SH-SY5Y (cell line): Measurements from ENCODE around the gene GALC.

ENCODE experiments used
- GATA2 ChIP-seq: IDR thresholded peaks from 2 replicates; pipeline ENCODE4 v1.6.1; 2011; ENCODE audit warnings: mild to moderate bottlenecking, low read depth, low read length
- GATA3 ChIP-seq: IDR thresholded peaks from 2 replicates; pipeline ENCODE4 v1.6.1; 2011; ENCODE audit warnings: low read depth, mild to moderate bottlenecking, low read length, moderate library complexity

DNA sequence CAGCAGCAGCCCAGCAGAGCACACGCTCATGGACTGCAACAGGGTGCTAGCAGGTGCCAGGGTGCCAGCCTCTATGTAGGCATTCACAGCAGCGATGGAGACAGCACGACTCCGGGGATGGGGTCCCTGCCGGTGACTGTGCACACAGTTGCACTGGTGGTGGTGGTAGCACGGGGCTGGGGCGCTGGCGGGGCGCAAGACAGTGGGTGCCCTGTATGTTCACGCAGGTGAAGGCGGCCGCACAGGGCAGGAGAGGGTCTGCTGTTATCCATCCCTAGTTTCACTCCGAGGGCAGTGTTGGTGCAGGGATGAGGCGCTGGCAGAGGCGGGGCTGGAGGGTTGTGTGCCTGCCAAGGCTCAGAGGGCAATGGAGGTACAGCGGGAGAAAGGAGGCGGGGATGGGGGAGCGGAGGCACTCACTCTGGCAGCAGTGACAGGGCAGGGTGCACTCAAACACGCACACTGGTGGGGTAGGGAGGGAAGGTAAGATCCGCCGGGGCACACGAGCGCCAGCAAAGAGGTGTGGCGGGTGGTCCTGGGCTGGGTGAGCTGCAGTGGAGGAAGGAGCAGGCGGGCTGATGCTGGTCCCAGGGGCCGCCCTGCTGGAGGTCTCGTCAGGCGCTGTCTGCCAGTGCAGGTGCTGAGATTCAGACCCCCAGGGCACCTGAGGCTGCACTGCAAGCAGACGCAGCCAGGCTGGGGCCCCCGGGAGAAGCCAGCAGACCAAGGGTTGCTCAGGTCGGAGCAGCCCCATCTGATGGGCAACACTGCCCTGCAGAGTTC, 76.7 kb downstream of the GALC start:
- TF ChIP-seq GATA2: no peak
- TF ChIP-seq GATA3: no peak
